Endothelial cell (in vitro differentiated cells): ENCODE data around the gene PRCC. TPM values are rescaled to one million over a fixed set of nuclear protein-coding genes. Genes with fewer than 3 reads are reported as not detected.

Experiments
- DNase-seq: peaks from one replicate; pipeline ENCODE4 v3.0.0; 2021; ENCODE audit warnings: low spot score
- H3K27ac Mint-ChIP-seq: one replicate; pipeline ENCODE4 v1.8.0; 2021; ENCODE audit warnings: mixed read lengths, inconsistent platforms; ENCODE audit not compliant: unreplicated experiment
- H3K27me3 Mint-ChIP-seq: one replicate; pipeline ENCODE4 v1.8.0; 2021; ENCODE audit warnings: mild to moderate bottlenecking, moderate library complexity, mixed read lengths, inconsistent platforms; ENCODE audit not compliant: unreplicated experiment
- H3K36me3 Mint-ChIP-seq: one replicate; pipeline ENCODE4 v1.8.0; 2021; ENCODE audit warnings: mild to moderate bottlenecking, low read depth, mixed read lengths, inconsistent platforms; ENCODE audit not compliant: unreplicated experiment
- H3K4me1 Mint-ChIP-seq: one replicate; pipeline ENCODE4 v1.8.0; 2021; ENCODE audit warnings: mild to moderate bottlenecking, mixed read lengths, inconsistent platforms; ENCODE audit not compliant: unreplicated experiment
- H3K4me3 Mint-ChIP-seq: one replicate; pipeline ENCODE4 v1.8.0; 2021; ENCODE audit warnings: mild to moderate bottlenecking, mixed read lengths, inconsistent platforms; ENCODE audit not compliant: unreplicated experiment
- H3K9me3 Mint-ChIP-seq: one replicate; pipeline ENCODE4 v1.8.0; 2021; ENCODE audit warnings: mixed read lengths, inconsistent platforms; ENCODE audit not compliant: unreplicated experiment
- CTCF ChIP-seq: fragments of 200-600 bp; sonication (generic); IDR thresholded peaks from one replicate; pipeline ENCODE4 v1.5.0; 2021; ENCODE audit warnings: antibody characterized with exemption; ENCODE audit not compliant: unreplicated experiment
- total RNA-seq: library from RNA; stranded (reverse); fragmentation: NEBNext Ultra II Directional; extraction: Animal tissue kit (Norgen Biotek cat#: 25700); gene quantifications from one replicate; pipeline ENCODE4 v1.2.1, GENCODE V29; 2021; ENCODE audit not compliant: unreplicated experiment

Gene PRCC
- total RNA-seq, 1 donor from 2014 or later = 91.9 TPM

GRCh38 chr1:156747742-156748669, 19.3 kb upstream of the PRCC start:
- Mint-ChIP-seq H3K4me3 (peak overlapping the region; percentile 94), H3K36me3 (peaks cover 20% of the 10 kb centered on the region), H3K9me3 (no peaks in the 10 kb centered on the region), H3K27ac (peak overlapping the region; percentile 99), H3K4me1 (peaks cover 55% of the 10 kb centered on the region), H3K27me3 (peaks cover 26% of the 10 kb centered on the region)
- no peak for TF ChIP-seq CTCF
- DNase-seq = no peak

DNA sequence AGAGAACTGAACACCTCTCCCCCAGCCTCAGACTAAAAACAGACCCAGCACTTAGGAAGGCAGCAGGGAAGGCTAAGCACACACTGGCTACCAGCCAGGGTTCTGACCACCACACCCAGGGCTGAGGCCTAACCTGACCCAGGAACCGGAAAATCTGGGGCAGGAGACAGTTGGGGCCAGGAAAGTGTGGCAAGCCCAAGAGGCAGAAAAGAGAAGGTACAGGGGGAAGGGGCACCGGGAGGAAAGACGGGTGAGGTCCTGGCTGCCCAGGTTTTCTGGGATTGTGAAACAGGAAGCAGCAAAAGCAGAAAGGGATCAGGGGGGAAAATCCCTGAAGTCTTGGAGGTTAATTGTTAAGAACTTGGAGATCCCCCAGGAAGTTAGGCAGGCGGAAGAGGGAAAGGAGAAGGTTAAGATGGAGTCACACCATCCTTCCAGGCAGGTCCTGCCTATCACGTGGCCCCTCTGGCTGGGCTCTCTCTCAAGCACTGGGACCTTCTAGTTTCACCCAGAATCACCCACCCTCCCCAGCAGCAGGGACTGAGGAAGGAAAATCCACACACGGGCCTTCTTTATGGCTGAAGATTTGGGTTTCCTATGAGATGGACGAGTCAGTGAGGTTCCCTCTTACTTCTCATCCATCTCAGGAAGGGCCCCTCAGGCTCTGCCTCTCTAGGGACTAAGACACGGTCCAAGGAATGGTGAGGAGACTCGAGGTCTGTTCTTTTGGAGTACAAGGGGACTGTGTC, 18.5 kb upstream of the PRCC start:
- no peaks in the 10 kb centered on the region for H3K9me3 Mint-ChIP-seq
- H3K4me3 Mint-ChIP-seq = peak overlapping the region; percentile 94
- DNase-seq = no peak
- H3K27me3 Mint-ChIP-seq = peaks cover 26% of the 10 kb centered on the region
- peak overlapping the region; percentile 99 for H3K27ac Mint-ChIP-seq
- H3K36me3 Mint-ChIP-seq = peaks cover 20% of the 10 kb centered on the region
- peaks cover 56% of the 10 kb centered on the region for H3K4me1 Mint-ChIP-seq
- no peak for TF ChIP-seq CTCF

DNA sequence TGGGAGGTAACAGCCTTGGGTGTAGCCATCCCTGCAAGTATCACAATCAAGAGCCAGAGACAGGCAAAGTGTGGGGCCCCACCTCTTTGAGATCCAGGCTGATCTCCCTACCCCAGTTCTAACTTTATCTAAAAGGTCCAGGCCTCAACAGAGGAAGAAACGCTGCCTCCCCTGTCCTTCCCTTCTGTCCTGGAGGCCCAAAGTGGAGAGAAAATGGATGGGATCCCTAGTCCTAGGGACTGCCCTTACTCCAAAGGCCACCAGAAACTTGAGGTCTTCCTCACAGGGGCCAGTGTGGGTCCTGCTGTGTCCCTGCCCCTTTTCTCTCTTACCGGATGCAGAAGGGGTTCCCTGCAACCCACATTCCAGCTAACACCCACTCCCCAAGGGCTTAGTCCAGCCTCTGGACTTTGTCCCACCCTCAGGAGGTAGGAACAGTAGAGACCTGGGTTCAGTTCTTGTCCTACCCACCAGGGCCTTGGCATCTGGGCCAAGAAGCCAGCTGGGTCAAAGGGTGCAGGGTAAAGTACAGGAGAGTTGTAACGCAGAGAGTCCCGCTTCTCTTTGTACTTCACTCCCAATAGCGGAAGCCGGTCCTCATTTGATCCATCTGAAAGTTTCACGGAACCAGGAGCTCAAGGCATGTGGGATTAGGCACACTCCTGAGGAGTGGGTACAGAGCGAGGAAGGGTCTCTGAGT, 17.8 kb upstream of the PRCC start:
- TF ChIP-seq CTCF = no peak
- no peak for DNase-seq
- peaks cover 56% of the 10 kb centered on the region for H3K4me1 Mint-ChIP-seq
- H3K36me3 Mint-ChIP-seq = peaks cover 20% of the 10 kb centered on the region
- H3K9me3 Mint-ChIP-seq = no peaks in the 10 kb centered on the region
- H3K27ac Mint-ChIP-seq = peak overlapping the region; percentile 99
- peaks cover 25% of the 10 kb centered on the region for H3K27me3 Mint-ChIP-seq
- peak overlapping the region; percentile 94 for H3K4me3 Mint-ChIP-seq

DNA sequence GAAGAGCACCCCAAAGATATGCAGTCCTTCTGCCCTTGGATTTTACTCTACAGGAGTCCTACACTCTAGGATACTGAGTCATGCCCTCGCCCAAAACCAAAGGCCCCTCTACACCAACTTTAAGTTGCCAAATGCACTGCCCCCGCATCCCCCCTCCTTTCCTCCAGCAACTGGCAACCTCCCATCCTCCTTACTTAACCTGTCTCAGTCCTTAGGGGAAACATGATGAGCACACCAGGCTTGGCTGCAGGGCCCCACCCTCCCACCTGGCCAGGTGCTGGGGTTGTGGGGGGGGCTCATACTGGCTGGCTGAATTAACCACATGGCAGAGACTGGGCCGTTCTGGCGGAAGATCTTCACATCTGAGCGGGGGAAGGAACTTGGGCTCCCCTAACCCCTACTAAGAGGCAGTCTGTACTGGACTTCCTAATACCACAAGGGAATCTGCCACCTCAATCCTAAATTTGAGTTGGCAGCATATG, 17.1 kb upstream of the PRCC start:
- H3K4me3 Mint-ChIP-seq = peak overlapping the region; percentile 94
- peaks cover 26% of the 10 kb centered on the region for H3K27me3 Mint-ChIP-seq
- DNase-seq = no peak
- TF ChIP-seq CTCF = no peak
- peak overlapping the region; percentile 99 for H3K27ac Mint-ChIP-seq
- no peaks in the 10 kb centered on the region for H3K9me3 Mint-ChIP-seq
- peaks cover 17% of the 10 kb centered on the region for H3K36me3 Mint-ChIP-seq
- peaks cover 59% of the 10 kb centered on the region for H3K4me1 Mint-ChIP-seq
